ENCODE results near the gene TBL1X. TPM values are rescaled to one million over a fixed set of nuclear protein-coding genes. Genes with fewer than 3 reads are reported as not detected.

The TBL1X gene
- total RNA-seq, 4 donors from 2014 or later: 25.3 to 54.1 (median 38.2) TPM

- intact Hi-C loops (cut with DNase I): no loop called here
- no peak for TF ChIP-seq EP300 (IDR thresholded peaks at IDR 0.05)
- no peak for TF ChIP-seq POLR2AphosphoS5 (IDR thresholded peaks at IDR 0.05)
- TF ChIP-seq CTCF (IDR thresholded peaks at IDR 0.05): no peak
- no peak for TF ChIP-seq POLR2A (IDR thresholded peaks at IDR 0.05; ENCODE audit: low read depth)
- 84% methylated on average over 4 of the region's 4 CpGs for WGBS
These were observed 147.3 kb downstream of the TBL1X start for GRCh38 chrX:9612146-9612505.

GRCh38 chrX:9614016-9614415 is 149.2 kb downstream of the TBL1X start:
- Histone ChIP-seq H3K4me1 (peaks cover 0 to 8% (median 3%) of the 10 kb centered on the region in 4 donors), H3K36me3 (no peaks in the 10 kb centered on the region), H3K4me3 (no peak overlapping the region), H3K27me3 (no peaks in the 10 kb centered on the region), H3K9me3 (no peaks in the 10 kb centered on the region), H3K27ac (replicated peaks in 1 of 4) (no peak overlapping the region)
- intact Hi-C loops (cut with DNase I): no loop called here
- TF ChIP-seq POLR2A (IDR thresholded peaks at IDR 0.05; ENCODE audit: low read depth): no peak
- no peak for TF ChIP-seq CTCF (IDR thresholded peaks at IDR 0.05)
- TF ChIP-seq POLR2AphosphoS5 (IDR thresholded peaks at IDR 0.05): no peak
- TF ChIP-seq EP300 (IDR thresholded peaks at IDR 0.05): no peak
- WGBS: 45% methylated on average over 1 of the region's 1 CpG
- DNase-seq (ENCODE audit: extremely low spot score): no peak

More at GRCh38 chrX:9612146-9612505, 147.3 kb downstream of the TBL1X start:
- no peaks in the 10 kb centered on the region for H3K27me3 ChIP-seq
- no peak for DNase-seq (ENCODE audit: extremely low spot score)
- no peak overlapping the region for H3K27ac ChIP-seq (replicated peaks in 1 of 4)
- H3K4me3 ChIP-seq: no peak overlapping the region
- H3K4me1 ChIP-seq: peaks cover 0 to 11% (median 6%) of the 10 kb centered on the region in 4 donors
- no peaks in the 10 kb centered on the region for H3K36me3 ChIP-seq
- no peaks in the 10 kb centered on the region for H3K9me3 ChIP-seq

- no peaks in the 10 kb centered on the region for H3K4me1 ChIP-seq
- TF ChIP-seq CTCF (IDR thresholded peaks at IDR 0.05) (no peak), POLR2AphosphoS5 (IDR thresholded peaks at IDR 0.05) (no peak), EP300 (IDR thresholded peaks at IDR 0.05) (no peak), POLR2A (IDR thresholded peaks at IDR 0.05; ENCODE audit: low read depth) (no peak)
- intact Hi-C loops (cut with DNase I): no loop called here
- H3K27me3 ChIP-seq: no peaks in the 10 kb centered on the region
- H3K9me3 ChIP-seq: no peaks in the 10 kb centered on the region
- WGBS: 81% methylated on average over 5 of the region's 5 CpGs
- no peak overlapping the region for H3K27ac ChIP-seq (replicated peaks in 1 of 4)
- DNase-seq (ENCODE audit: extremely low spot score): no peak
- H3K36me3 ChIP-seq: no peaks in the 10 kb centered on the region
- H3K4me3 ChIP-seq: no peak overlapping the region
These were observed 154.3 kb downstream of the TBL1X start for GRCh38 chrX:9619133-9619532.

GRCh38 chrX:9619581-9619980 is 154.7 kb downstream of the TBL1X start:
- no peak overlapping the region for H3K4me3 ChIP-seq
- DNase-seq (ENCODE audit: extremely low spot score): no peak
- H3K9me3 ChIP-seq: no peaks in the 10 kb centered on the region
- intact Hi-C loops (cut with DNase I): no loop called here
- no peak for TF ChIP-seq CTCF (IDR thresholded peaks at IDR 0.05)
- TF ChIP-seq EP300 (IDR thresholded peaks at IDR 0.05): no peak
- no peak for TF ChIP-seq POLR2AphosphoS5 (IDR thresholded peaks at IDR 0.05)
- TF ChIP-seq POLR2A (IDR thresholded peaks at IDR 0.05; ENCODE audit: low read depth): no peak
- H3K4me1 ChIP-seq: no peaks in the 10 kb centered on the region
- H3K27me3 ChIP-seq: no peaks in the 10 kb centered on the region
- no peak overlapping the region for H3K27ac ChIP-seq (replicated peaks in 1 of 4)
- H3K36me3 ChIP-seq: no peaks in the 10 kb centered on the region
- 84% methylated on average over 12 of the region's 12 CpGs for WGBS

DNA sequence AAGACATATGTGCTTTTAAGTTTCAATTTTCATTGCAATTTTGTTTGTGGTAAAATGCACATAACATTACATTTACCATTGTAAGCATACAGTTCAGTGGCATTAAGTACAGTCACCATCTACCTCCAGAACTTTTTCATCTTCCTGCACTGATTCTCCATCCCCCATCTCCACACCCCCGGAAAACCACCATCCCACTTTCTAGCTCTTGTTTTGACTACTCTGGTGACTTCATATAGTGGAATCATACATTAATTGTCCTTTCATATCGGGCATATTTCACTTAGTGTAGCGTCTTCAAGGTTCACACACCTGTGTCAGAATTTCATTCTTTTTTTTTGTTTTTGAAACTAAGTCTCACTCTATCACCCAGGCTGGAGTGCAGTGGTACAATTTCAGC is 157.3 kb downstream of the TBL1X start:
- no peaks in the 10 kb centered on the region for H3K36me3 ChIP-seq
- 96% methylated on average over 3 of the region's 3 CpGs for WGBS
- no peak for DNase-seq (ENCODE audit: extremely low spot score)
- peaks cover 0 to 2% (median under 1%) of the 10 kb centered on the region in 4 donors for H3K4me1 ChIP-seq
- no peak overlapping the region for H3K4me3 ChIP-seq
- no peak for TF ChIP-seq EP300 (IDR thresholded peaks at IDR 0.05)
- no peak for TF ChIP-seq CTCF (IDR thresholded peaks at IDR 0.05)
- no peak for TF ChIP-seq POLR2AphosphoS5 (IDR thresholded peaks at IDR 0.05)
- TF ChIP-seq POLR2A (IDR thresholded peaks at IDR 0.05; ENCODE audit: low read depth): no peak
- no peak overlapping the region for H3K27ac ChIP-seq (replicated peaks in 1 of 4)
- intact Hi-C loops (cut with DNase I): no loop called here
- no peaks in the 10 kb centered on the region for H3K9me3 ChIP-seq
- no peaks in the 10 kb centered on the region for H3K27me3 ChIP-seq

Data from esophagus muscularis mucosa (tissue), 4 donors.